Measurements from ENCODE around the gene HES6.

Gene HES6

GRCh38 chr2:238259061-238260020 lies 19.5 kb upstream of the HES6 start:
- Histone ChIP-seq H3K4me1 (ENCODE audit: insufficient read depth, low read length) (peaks cover 24% of the 10 kb centered on the region), H3K9ac (ENCODE audit: low read length) (no peak overlapping the region), H3K27ac (ENCODE audit: low read depth, low read length) (no peak overlapping the region), H3K36me3 (ENCODE audit: insufficient read depth, low read length) (peaks cover 81% of the 10 kb centered on the region), H3K27me3 (ENCODE audit: control insufficient read depth in 1 of 2, insufficient read depth in 2 of 2, low read length in 2 of 2) (no peaks in the 10 kb centered on the region), H3K9me3 (ENCODE audit: low read length) (no peaks in the 10 kb centered on the region), H3K4me3 (ENCODE audit: low read depth in 1 of 2, low read length in 2 of 2) (no peak overlapping the region)

GRCh38 chr2:238257786-238258700 lies 18.2 kb upstream of the HES6 start:
- peaks cover 87% of the 10 kb centered on the region for H3K36me3 ChIP-seq (ENCODE audit: insufficient read depth, low read length)
- no peaks in the 10 kb centered on the region for H3K9me3 ChIP-seq (ENCODE audit: low read length)

GRCh38 chr2:238256594-238257104 lies 16.8 kb upstream of the HES6 start:
- H3K9me3 ChIP-seq (ENCODE audit: low read length) = no peaks in the 10 kb centered on the region
- no peak overlapping the region for H3K4me3 ChIP-seq (ENCODE audit: low read depth in 1 of 2, low read length in 2 of 2)
- peaks cover 86% of the 10 kb centered on the region for H3K36me3 ChIP-seq (ENCODE audit: insufficient read depth, low read length)
- H3K27ac ChIP-seq (ENCODE audit: low read depth, low read length) = no peak overlapping the region
- no peak overlapping the region for H3K9ac ChIP-seq (ENCODE audit: low read length)
- peaks cover 3% of the 10 kb centered on the region for H3K4me1 ChIP-seq (ENCODE audit: insufficient read depth, low read length)
- H3K27me3 ChIP-seq (ENCODE audit: control insufficient read depth in 1 of 2, insufficient read depth in 2 of 2, low read length in 2 of 2) = no peaks in the 10 kb centered on the region

More at GRCh38 chr2:238257786-238258700, 18.2 kb upstream of the HES6 start:
- Histone ChIP-seq H3K27ac (ENCODE audit: low read depth, low read length) (no peak overlapping the region), H3K4me1 (ENCODE audit: insufficient read depth, low read length) (peaks cover 11% of the 10 kb centered on the region), H3K9ac (ENCODE audit: low read length) (no peak overlapping the region), H3K4me3 (ENCODE audit: low read depth in 1 of 2, low read length in 2 of 2) (no peak overlapping the region), H3K27me3 (ENCODE audit: control insufficient read depth in 1 of 2, insufficient read depth in 2 of 2, low read length in 2 of 2) (no peaks in the 10 kb centered on the region)

GRCh38 chr2:238256111-238256510 lies 16.3 kb upstream of the HES6 start:
- Histone ChIP-seq H3K9me3 (ENCODE audit: low read length) (no peaks in the 10 kb centered on the region), H3K4me3 (ENCODE audit: low read depth in 1 of 2, low read length in 2 of 2) (no peak overlapping the region), H3K27ac (ENCODE audit: low read depth, low read length) (no peak overlapping the region), H3K27me3 (ENCODE audit: control insufficient read depth in 1 of 2, insufficient read depth in 2 of 2, low read length in 2 of 2) (no peaks in the 10 kb centered on the region), H3K4me1 (ENCODE audit: insufficient read depth, low read length) (peaks cover 3% of the 10 kb centered on the region), H3K36me3 (ENCODE audit: insufficient read depth, low read length) (peaks cover 86% of the 10 kb centered on the region), H3K9ac (ENCODE audit: low read length) (no peak overlapping the region)

GRCh38 chr2:238255636-238256035 lies 15.8 kb upstream of the HES6 start:
- Histone ChIP-seq H3K27ac (ENCODE audit: low read depth, low read length) (no peak overlapping the region), H3K9ac (ENCODE audit: low read length) (no peak overlapping the region), H3K9me3 (ENCODE audit: low read length) (no peaks in the 10 kb centered on the region), H3K4me1 (ENCODE audit: insufficient read depth, low read length) (peaks cover 3% of the 10 kb centered on the region), H3K36me3 (ENCODE audit: insufficient read depth, low read length) (peaks cover 90% of the 10 kb centered on the region), H3K27me3 (ENCODE audit: control insufficient read depth in 1 of 2, insufficient read depth in 2 of 2, low read length in 2 of 2) (no peaks in the 10 kb centered on the region), H3K4me3 (ENCODE audit: low read depth in 1 of 2, low read length in 2 of 2) (no peak overlapping the region)

GRCh38 chr2:238255151-238255551 lies 15.3 kb upstream of the HES6 start:
- Histone ChIP-seq H3K9me3 (ENCODE audit: low read length) (no peaks in the 10 kb centered on the region), H3K4me1 (ENCODE audit: insufficient read depth, low read length) (no peaks in the 10 kb centered on the region), H3K4me3 (ENCODE audit: low read depth in 1 of 2, low read length in 2 of 2) (no peak overlapping the region), H3K9ac (ENCODE audit: low read length) (no peak overlapping the region), H3K27ac (ENCODE audit: low read depth, low read length) (no peak overlapping the region), H3K27me3 (ENCODE audit: control insufficient read depth in 1 of 2, insufficient read depth in 2 of 2, low read length in 2 of 2) (no peaks in the 10 kb centered on the region), H3K36me3 (ENCODE audit: insufficient read depth, low read length) (peaks cover 94% of the 10 kb centered on the region)

- no peaks in the 10 kb centered on the region for H3K9me3 ChIP-seq (ENCODE audit: low read length)
- H3K4me1 ChIP-seq (ENCODE audit: insufficient read depth, low read length) = no peaks in the 10 kb centered on the region
- H3K27ac ChIP-seq (ENCODE audit: low read depth, low read length) = no peak overlapping the region
- H3K4me3 ChIP-seq (ENCODE audit: low read depth in 1 of 2, low read length in 2 of 2) = no peak overlapping the region
- H3K27me3 ChIP-seq (ENCODE audit: control insufficient read depth in 1 of 2, insufficient read depth in 2 of 2, low read length in 2 of 2) = no peaks in the 10 kb centered on the region
- no peak overlapping the region for H3K9ac ChIP-seq (ENCODE audit: low read length)
- H3K36me3 ChIP-seq (ENCODE audit: insufficient read depth, low read length) = peaks cover 91% of the 10 kb centered on the region
Measured at GRCh38 chr2:238254095-238254723, 14.4 kb upstream of the HES6 start.

- Histone ChIP-seq H3K4me3 (ENCODE audit: low read depth in 1 of 2, low read length in 2 of 2) (no peak overlapping the region), H3K9ac (ENCODE audit: low read length) (no peak overlapping the region), H3K9me3 (ENCODE audit: low read length) (no peaks in the 10 kb centered on the region), H3K27me3 (ENCODE audit: control insufficient read depth in 1 of 2, insufficient read depth in 2 of 2, low read length in 2 of 2) (no peaks in the 10 kb centered on the region), H3K4me1 (ENCODE audit: insufficient read depth, low read length) (no peaks in the 10 kb centered on the region), H3K27ac (ENCODE audit: low read depth, low read length) (no peak overlapping the region), H3K36me3 (ENCODE audit: insufficient read depth, low read length) (peaks cover 83% of the 10 kb centered on the region)
Measured at GRCh38 chr2:238252766-238253630, 13.2 kb upstream of the HES6 start.

GRCh38 chr2:238251986-238252385 lies 12.1 kb upstream of the HES6 start:
- Histone ChIP-seq H3K9me3 (ENCODE audit: low read length) (no peaks in the 10 kb centered on the region), H3K27me3 (ENCODE audit: control insufficient read depth in 1 of 2, insufficient read depth in 2 of 2, low read length in 2 of 2) (no peaks in the 10 kb centered on the region), H3K4me3 (ENCODE audit: low read depth in 1 of 2, low read length in 2 of 2) (no peak overlapping the region), H3K9ac (ENCODE audit: low read length) (no peak overlapping the region), H3K27ac (ENCODE audit: low read depth, low read length) (no peak overlapping the region), H3K4me1 (ENCODE audit: insufficient read depth, low read length) (no peaks in the 10 kb centered on the region), H3K36me3 (ENCODE audit: insufficient read depth, low read length) (peaks cover 85% of the 10 kb centered on the region)

GRCh38 chr2:238251331-238251730 lies 11.5 kb upstream of the HES6 start:
- Histone ChIP-seq H3K9ac (ENCODE audit: low read length) (no peak overlapping the region), H3K27ac (ENCODE audit: low read depth, low read length) (no peak overlapping the region), H3K36me3 (ENCODE audit: insufficient read depth, low read length) (peaks cover 83% of the 10 kb centered on the region), H3K4me1 (ENCODE audit: insufficient read depth, low read length) (no peaks in the 10 kb centered on the region), H3K4me3 (ENCODE audit: low read depth in 1 of 2, low read length in 2 of 2) (no peak overlapping the region), H3K27me3 (ENCODE audit: control insufficient read depth in 1 of 2, insufficient read depth in 2 of 2, low read length in 2 of 2) (no peaks in the 10 kb centered on the region), H3K9me3 (ENCODE audit: low read length) (no peaks in the 10 kb centered on the region)
